Suppressor macrophage treated with lipopolysaccharide for 1 hour (primary cell): ENCODE measurements around the gene SLC66A3.

Experiments used
- DNase-seq, 3 donors: peaks; one replicate each; pipeline ENCODE4 v3.0.0-alpha.2; 2020 to 2022

SLC66A3 gene

DNA sequence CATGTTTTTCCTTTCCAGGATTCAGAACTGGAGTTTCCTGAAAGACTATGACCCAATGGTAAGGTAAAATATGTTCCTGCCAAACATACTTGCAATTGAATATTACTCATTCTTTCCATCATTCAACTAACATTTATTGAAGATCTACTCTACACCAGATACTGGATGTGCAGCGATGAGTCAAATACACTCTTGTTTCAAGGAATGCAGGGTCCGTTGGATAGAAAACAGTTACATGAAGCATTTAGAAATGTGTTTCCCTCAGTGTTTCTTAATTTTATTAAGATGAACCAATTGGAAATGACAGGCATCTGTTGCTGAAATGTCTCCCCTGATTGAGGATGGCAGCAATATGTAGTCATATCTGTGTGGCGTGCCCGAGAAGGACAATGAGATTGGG is 14.8 kb upstream of the SLC66A3 start:
- no peak for DNase-seq

DNA sequence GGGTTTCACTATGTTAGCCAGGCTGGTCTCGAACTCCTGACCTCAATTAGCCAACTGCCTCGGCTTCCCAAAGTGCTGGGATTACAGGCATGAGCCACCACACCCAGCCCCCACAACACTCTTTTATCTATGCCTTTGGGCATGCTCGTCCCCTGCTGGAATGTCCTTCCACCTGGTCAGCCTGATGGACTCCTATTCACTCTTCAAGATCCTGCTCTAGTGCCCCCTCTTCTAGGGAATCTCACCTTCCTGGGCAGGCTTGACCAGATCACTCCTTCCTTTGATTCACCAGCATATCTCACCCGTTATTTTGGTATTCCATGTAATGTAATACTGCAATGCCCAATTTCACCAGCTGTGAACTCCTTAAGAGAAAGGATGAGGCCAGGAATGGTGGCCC is 13.9 kb upstream of the SLC66A3 start:
- no peak for DNase-seq

DNA sequence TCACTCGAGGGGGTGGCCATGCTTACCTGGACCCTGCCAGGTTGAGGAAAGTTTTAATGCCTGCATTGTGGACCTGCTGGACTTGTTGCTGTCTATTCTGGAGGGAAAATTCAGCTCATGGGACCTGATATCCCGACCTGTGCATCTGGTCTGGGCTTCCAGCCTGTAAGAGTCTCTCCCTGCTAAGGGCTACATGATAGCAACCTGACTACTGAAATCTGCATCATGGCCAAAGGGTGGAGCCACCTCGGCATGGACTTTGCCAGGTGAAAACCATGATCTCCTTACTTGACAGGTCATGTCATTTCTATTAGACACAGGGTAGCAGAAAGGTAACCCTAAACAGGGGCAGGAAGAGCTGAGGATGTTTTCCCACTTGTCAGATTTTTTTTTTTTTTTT is 12.9 kb upstream of the SLC66A3 start:
- no peak for DNase-seq

DNA sequence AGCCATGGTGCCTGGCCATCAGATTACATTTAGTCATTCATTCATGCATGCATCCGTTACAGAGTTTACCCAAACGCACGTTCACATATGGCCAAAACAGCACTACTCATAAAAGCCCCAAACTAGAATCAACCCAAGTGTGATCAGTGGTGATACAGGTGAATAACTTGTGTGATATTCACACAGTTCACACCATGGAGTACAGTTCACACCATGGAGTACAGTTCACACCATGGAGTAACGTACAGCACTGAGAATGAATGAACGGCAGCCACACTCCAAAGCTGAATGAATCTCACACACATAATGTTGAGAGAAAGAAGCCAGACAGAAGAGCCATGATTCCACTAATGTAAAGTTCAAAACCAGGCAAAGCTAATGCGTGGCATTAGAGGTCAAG is 12.3 kb upstream of the SLC66A3 start:
- no peak for DNase-seq

DNA sequence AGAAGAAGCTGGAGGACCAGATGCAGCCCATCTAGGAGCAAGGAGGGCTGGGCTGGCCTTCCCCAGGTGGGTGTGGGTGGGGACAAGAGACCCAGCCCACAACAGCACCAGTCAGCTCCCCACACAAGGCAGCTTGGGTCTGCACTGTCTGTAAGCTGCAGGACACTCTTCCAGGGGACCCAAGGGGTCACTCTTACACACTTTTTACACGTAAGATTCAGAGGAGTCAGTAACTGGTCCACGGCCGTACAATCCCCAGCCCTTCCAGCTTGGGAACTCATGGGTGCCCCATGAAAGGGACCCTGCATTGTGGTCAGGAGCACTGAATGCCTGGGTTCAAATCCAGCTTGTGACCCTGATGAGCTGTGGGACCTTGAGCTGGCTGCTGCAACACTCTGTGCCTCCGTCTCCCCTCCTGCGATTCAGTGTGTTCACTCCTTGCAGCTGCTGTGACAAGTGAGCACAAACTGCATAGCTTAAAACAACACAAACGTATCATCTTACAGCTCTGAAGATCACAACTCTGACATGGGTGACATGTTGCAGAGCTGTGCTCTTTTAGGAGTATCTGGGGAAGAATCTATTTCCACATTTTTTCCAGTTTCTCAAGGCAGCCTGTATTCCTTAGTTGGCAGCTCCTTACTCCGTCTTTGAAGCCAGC is 11.1 kb upstream of the SLC66A3 start:
- no peak for DNase-seq

DNA sequence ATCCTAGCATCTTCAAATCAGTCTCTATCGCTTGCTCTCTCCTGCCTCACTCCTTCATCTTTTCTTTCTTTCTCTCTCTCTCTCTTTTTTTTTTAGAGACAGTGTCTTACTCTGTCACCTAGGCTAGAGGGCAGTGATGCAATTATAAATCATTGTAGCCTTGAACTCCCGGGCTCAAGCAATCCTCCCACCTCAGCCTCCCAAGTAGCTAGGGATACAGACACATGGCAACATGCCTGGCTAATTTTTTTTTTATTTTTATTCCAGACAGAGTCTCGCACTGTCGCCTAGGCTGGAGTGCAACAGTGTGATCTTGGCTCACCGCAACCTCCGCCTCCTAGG is 10.6 kb upstream of the SLC66A3 start:
- DNase-seq = no peak

DNA sequence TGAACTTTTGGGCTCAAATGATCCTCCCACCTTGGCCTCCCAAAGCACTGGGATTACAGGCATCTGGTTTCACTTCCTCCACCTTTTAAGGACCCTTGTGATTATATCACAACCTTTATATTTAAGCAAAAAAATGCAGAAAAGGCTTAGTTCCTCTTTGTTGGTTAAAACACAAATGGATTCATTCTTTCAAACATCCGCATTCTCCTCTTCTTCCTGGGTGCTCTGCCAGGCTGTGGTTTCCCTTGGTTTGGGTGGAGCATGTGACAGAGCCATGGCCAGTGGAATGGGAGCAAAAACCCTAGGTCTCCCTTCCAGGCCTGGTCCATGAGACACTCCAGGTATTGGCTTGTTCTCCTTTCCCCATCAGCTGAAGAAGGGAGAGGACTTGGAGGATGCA is 9.9 kb upstream of the SLC66A3 start:
- peak; percentile 57 to 74 (median 65) for DNase-seq

DNA sequence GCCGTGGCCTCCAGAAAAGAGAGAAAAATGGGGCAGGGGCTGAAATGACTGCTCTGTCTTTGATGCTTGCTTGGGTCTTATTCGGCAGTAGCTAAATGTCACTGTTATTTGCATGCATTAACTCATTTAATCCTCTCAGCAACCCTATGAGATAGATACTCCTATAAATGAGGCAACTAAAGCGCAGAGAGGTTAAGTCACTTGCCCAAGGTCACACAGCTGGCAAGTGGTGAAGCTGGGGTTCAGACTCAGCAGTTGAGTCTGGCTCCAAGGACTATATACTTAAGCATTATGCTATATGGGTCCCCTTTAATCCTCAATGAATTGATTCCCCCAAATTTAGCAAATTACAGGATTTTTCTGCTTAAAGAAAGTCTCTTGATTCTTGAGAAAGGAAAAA is 9.2 kb upstream of the SLC66A3 start:
- DNase-seq = no peak

DNA sequence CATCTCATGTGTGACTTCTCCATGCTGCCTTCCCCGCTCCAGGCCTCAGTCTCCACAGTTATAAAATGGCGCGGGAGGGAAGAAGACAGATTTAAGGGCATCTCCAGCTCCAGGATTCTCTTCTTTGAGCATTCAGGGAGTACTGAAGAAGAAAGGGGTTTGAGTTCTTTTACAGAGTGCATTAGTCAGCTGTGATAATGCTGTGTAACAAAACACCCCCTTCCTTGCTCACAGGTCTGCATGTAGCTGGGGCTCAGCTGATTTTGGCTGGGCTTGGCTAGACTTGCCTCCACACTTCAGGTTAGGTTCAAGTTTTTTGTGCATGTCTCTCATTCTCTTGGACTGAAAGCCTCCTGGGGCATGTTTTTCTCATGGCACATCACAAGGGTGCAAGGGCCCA is 8.0 kb upstream of the SLC66A3 start:
- no peak for DNase-seq

DNA sequence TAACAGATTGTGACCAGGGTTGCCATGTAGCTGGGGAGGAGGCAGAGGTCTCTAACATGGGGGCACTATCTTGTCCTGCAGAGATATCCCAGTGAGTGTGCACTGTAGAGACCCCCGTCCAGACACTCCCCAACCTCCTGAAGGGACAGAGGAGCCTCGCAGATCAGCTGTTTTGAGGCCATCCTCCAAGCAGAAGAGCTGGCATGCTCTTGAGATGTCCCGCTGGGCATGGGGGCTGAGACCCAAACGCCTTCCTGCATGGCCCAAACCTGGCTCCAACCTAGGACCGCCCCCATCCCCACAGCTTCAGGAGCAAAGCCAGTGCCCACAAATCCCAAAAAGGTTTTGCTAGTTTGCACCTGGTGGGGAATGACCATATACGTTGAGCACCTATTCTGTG is 2.7 kb upstream of the SLC66A3 start:
- DNase-seq = no peak

DNA sequence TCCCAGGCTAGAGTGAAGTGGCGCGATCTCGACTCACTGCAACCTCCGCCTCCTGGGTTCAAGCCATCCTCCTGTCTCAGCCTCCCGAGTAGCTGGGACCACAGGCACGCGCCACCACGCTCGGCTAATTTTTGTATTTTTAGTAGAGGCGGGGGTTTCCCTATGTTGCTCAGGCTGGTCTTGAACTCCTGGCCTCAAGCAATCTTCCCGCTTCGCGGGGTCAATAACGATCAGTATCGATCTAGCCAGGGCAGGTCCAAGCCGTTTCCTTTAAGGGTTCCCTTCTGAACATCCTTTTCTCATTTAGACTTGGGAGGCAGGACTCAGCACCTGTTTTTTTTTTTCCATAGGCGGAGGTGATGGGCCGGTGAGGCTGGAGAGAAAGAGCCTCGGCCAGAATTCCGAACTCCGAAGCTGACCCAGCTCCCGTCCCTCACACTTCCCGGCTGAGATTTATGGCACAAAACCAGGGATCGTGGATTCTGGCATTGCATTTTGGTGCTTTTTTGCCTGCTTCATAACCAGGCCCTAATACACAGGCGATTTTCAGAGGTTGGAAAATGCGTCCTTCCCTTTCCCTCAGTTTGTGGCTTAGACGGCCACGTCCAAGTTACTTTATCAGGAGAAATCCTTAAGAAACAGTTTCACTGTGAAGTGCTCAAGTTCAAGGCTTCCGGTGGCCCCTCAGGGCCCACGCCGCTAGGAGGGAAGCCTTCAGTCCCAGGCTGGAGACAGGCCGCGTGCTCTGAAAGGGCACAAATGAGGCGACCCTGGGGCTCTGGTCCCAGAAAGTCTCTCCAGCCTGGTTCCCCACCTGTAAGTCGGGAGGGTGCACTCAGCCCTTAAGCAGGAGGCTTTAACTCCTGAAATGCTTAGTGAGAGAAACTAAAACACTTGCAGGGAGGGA is 998 bp upstream of the SLC66A3 start:
- peak in 1 of 3 donors; percentile 33 for DNase-seq

DNA sequence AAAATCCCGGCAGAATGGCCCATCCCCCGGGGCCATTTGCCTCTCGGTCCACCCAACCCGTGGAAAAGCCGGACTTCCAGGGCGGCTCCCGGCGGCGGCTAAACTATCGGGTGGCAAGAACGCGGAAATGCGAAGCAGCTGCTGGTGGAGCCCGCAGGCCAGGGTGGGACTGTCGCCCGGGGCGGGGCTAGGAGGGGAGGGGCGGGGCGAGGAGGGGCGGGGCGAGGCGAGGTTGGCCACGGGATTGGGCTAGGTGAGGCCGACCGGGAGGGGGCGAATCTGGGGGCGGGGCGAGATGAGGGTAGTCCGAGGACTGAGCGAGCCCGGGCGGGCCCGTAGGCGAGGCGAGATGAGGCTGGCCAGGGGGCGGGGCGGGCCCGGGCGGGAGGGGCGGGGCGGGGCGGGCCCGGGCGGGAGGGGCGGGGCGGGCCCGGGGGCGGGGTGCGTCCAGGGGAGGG is 315 bp upstream of the SLC66A3 start:
- DNase-seq = peak; percentile 97 to 100 (median 99)

DNA sequence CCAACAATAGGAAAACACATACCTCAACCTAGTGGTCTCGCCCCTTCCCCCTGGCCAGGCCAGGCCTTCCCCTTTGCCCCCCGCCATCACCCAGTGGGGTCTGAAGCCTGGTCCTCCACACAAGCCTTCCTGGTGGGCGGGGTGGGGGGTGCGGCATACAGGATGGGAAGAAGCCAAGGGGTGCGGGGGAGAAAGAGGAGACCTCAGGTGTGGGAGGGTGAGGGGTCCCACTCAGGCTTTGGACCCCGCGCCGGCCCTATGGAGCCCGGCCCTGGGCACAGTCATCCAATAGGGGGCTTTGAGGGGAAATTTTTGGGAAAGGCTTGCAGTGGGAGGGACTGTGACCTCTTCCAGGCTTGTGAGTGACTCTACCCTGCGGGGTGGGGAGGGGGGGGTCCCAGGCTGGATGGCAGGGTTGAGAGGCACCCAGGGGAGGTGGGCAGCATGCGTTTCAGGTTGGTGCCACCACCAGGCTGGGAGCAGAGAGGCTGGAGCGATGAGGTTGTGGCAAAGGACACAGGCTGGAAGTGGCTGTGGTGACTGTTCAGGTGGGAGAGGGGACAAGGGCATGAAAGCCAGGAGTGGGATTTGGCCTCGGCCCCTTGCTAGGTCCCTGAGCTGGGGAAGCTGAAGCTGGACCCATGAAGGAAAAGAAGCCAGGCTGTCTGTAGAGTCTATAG is 1.3 kb downstream of the SLC66A3 start:
- DNase-seq = no peak

DNA sequence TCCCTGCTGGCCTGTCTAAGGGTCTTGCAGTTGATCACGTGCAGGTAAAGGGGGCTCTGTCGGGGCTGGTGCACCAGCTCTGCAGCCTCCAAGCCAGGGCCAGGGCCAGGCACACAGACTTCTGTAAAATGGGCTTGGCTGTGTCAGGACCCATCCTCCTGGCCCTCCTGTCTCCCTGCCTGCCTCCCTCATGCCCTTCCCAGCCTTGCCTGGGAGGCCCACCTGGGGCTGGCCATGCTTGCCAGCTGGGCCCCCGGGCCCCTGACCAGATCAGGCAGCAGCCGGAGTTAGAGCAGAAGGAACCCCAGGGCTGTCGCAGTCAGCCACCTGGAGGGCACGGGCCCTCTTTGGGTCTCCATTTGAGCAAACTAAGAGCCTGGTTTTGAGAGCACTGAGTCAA is 2.0 kb downstream of the SLC66A3 start:
- DNase-seq = no peak

DNA sequence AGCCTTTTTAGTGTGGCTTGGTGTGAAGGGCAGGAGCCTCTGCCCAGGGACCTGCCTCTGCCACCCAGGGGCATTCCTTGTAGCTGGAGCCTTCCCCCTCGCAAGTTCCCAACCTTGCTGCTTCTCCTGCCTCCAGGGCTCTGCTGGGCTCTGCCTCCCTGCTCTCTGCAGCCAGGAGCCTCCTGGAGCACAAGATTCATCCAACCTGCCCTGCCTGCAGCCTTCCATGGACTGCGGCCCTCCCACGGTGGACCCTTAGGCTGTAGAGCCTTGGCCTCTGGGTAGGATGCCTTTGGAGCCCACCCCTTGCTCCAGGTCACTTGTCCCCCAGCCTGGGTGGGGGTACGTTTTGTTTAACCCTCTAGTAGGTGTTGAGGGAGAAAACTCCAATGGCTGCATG is 2.5 kb downstream of the SLC66A3 start:
- DNase-seq = no peak

DNA sequence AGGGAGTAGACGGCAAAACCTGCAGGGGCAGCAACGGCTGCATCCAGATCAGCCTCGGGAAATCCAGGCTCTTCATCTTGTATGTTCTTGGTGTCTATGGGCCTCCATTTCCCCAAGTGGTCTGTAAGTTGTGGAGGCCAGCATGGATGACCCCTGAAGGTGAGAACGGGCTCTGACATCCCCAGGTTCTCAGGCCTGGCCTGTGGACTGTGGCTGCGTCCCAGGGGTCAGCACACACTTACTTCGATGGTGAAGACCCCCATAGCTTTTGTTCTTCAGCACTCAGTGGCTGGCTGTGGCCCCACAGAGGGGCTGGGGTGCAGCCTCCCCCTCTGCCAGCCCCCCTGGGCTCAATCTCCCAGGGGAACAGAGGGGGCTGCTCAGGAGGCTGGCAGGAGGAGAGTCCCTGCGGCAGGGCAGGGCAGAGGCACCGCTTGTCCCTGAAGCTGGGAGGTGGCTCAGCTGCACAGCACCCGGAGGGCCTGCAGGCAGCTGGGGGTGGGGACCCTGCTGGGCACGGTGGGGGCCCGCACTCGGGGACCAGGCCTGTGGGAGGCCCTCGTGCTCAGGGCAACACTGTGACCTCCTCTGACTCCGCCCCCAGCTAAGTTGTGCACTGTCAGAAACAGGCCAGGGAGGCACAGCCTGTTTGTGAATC is 3.8 kb downstream of the SLC66A3 start:
- DNase-seq = no peak

DNA sequence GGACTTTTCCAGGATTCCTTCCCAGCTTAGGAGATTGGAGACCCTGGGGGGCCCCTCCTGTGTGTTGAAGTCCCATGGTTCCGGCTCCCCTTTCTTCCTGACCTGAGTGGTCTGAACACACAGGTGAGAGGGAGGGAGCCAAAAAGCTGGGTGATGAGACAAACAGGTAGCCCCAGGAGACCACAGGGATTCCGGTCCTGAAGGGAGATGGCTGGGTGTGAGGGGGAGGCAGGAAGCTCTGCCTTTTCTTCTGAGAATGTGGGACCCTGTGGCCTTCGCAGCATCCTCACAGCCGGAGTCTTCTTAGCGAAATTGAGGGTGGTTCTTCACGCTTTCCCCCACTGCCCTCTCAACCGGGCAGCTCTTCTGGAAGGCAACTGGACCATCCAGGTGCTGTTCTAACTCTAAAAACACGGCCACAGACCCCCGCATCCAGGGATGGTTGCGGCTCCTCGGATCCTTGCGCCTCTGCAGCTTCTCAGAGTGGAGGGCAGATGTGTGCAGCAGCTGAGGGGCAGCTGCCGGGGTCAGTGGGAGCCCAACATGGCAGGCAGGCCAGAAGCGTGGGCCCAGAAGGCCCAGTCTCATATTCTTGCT is 4.4 kb downstream of the SLC66A3 start:
- no peak for DNase-seq

DNA sequence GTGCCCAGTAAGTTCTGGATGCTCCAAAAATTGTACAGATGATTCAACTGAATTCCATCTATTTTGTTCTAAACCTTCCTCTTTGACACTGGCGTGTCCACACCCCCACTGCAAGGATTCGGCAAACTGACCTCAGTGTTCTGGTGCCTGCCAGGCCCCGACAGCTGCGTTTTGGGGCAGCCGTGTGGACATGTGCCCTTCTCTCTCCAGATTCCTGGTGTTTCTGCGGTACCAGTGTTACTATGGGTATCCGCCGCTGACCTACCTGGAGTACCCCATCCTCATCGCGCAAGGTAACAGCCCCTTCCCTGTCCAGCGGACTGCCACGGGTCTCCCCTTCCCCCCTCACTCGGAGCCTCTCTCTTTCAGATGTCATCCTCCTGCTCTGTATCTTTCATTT is 5.0 kb downstream of the SLC66A3 start:
- DNase-seq = no peak

DNA sequence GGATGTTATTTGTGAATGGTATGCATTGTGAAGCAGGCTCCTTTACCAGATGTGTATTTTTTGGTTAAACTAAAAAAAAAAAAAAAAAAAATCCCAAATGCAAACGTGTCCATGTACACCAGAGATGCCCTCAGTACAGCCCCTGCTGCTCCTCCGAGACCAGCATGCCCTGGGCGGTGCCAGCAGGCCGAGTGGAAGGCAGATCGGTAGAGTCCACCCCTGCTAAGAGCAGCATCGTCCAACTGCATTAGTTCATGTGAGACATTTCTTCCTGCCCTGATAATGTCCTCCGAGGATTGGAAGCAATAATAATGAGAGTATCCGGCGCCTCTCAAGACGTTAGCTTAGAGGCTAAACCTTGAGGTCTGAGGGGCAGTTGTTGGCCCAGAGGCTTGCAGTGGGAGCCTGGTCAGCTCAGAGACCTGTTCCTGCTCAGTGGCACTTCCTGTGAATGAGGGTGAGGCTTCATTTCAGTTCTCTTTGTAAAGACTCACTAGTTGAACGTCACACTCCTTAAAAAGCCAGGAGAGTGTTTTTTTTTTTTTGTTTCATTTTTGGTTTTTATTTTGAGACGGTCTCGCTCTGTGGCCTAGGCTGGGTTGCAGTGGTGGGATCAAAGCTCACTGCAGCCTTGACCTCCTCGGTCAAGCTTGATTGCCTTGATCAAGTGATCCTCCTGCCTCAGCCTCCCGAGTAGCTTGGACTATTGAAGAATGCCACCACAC is 5.6 kb downstream of the SLC66A3 start:
- peak; percentile 33 to 69 (median 45) for DNase-seq

DNA sequence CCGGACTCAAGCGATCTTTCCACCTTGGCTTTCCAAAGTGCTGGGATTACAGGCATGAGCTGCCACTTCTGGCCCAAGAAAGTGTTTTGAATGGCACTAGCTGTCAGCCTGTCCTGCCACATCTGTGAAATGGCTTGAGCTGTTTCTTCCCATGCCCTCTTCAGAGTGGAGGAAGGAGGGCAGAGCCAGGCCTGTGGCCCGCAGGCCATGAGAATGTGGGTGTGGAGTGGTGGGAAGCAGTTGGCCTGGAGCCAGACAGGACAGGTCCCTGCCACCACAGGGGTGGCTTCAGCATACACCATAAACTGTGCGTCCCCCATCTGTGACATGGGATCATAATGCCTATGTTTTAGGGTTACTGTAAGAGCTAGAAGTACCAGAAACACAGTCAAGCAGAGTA is 6.5 kb downstream of the SLC66A3 start:
- DNase-seq = no peak

DNA sequence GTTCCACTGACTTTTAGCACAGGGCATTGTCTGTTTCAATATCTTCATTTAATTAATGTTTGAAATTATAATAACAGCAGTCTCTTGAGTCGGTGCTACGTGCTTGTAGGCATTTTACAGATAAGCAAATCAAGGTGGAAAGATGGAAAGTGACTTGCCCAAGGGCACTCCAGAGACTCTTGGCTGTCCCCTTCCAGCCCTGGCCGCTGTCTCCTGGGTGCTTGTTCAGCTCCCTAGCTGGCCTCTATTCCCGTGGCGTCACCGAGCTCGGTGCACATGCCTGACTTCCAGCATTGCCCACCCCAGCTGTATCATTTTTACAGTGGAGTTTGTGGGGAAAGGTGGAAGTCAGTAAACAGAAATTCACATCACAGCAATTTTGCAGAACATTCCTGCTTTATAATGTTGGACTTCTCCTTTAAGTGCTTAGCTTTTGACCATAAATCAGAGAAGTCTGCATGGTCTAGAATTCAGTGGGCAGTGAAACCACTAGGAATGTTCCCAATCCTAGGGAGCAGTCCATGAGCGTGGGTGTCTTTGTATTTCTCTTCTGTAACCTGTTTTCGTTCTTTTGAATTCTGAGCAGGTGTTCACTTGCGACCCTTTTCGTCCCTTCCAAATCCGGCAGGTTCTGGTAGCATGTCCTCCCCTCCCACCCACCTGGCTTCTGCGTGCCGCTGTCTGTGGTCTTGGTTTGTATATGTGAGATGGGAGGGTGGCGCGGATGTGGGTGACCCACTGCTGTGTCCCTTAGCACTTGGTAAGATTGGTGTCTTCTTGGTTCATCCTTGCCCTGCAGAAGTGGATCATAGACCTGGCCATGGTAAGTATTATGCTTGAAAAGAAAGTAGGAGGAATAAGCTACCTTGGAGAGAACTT is 8.4 kb downstream of the SLC66A3 start:
- DNase-seq = no peak
